Left ventricle myocardium inferior (tissue), 1 donor: ENCODE results near the gene IMMP1L. TPM values are rescaled to one million over a fixed set of nuclear protein-coding genes. Genes with fewer than 3 reads are reported as not detected.
A peak's percentile ranks its signal among the peaks of the same experiment; 100 is the strongest.

Experiments
- DNase-seq: peaks from one replicate; pipeline ENCODE4 v3.0.0-alpha.2; 2020
- H3K27ac ChIP-seq: fragments of 200-600 bp; replicated peaks from 2 replicates; pipeline ENCODE4 v1.8.0; 2021
- H3K27me3 ChIP-seq: fragments of 200-600 bp; 2 replicates; pipeline ENCODE4 v1.8.0; 2021; ENCODE audit warnings: low read depth
- H3K36me3 ChIP-seq: fragments of 200-600 bp; 2 replicates; pipeline ENCODE4 v1.8.0; 2021
- H3K4me1 ChIP-seq: fragments of 200-600 bp; 2 replicates; pipeline ENCODE4 v1.8.0; 2021
- H3K4me3 ChIP-seq: fragments of 200-600 bp; 2 replicates; pipeline ENCODE4 v1.8.0; 2021; ENCODE audit warnings: mild to moderate bottlenecking, moderate library complexity
- H3K9me3 ChIP-seq: fragments of 200-600 bp; replicated peaks from 2 replicates; pipeline ENCODE4 v1.8.0; 2021
- CTCF ChIP-seq: fragments of 200-600 bp; IDR thresholded peaks from 2 replicates; pipeline ENCODE4 v1.8.0; 2021; ENCODE audit warnings: antibody characterized with exemption, mild to moderate bottlenecking, borderline replicate concordance
- intact Hi-C: fragments of 100-400 bp; cut with micrococcal nuclease; formaldehyde crosslinking; loops from one replicate; pipeline ENCODE4 v1.11.0; 2022
- total RNA-seq: library from RNA; stranded (reverse); fragmentation: NEBNext Ultra II Directional; extraction: Animal tissue kit (Norgen Biotek cat#: 25700); gene quantifications from one replicate; pipeline ENCODE4 v1.2.1, GENCODE V29; 2021
- donor health status: DM: no; HTN: yes; CAD: no; lungs with severe emphysema.

The IMMP1L gene
- total RNA-seq, 1 donor from 2014 or later = 30.6 TPM

GRCh38 chr11:31487848-31488247 is 21.6 kb downstream of the IMMP1L start:
- Histone ChIP-seq H3K9me3 (no peaks in the 10 kb centered on the region), H3K27me3 (no peaks in the 10 kb centered on the region), H3K4me1 (peaks cover 12% of the 10 kb centered on the region), H3K4me3 (no peak overlapping the region), H3K27ac (no peak overlapping the region), H3K36me3 (no peaks in the 10 kb centered on the region)
- no peak for DNase-seq
- intact Hi-C loops = loop anchor here (10.0 kb wide), 1 partner anchor 377 kb away; no protein-coding TSS in a partner anchor
- TF ChIP-seq CTCF = peak; percentile 52

GRCh38 chr11:31484497-31484896 is 24.9 kb downstream of the IMMP1L start:
- intact Hi-C loops = loop anchor here (10.0 kb wide), 1 partner anchor 380 kb away; no protein-coding TSS in a partner anchor
- no peak for TF ChIP-seq CTCF
- Histone ChIP-seq H3K9me3 (no peaks in the 10 kb centered on the region), H3K36me3 (no peaks in the 10 kb centered on the region), H3K4me3 (no peak overlapping the region), H3K4me1 (peaks cover 3% of the 10 kb centered on the region), H3K27me3 (no peaks in the 10 kb centered on the region), H3K27ac (no peak overlapping the region)
- no peak for DNase-seq

- Histone ChIP-seq H3K4me1 (peaks cover 3% of the 10 kb centered on the region), H3K36me3 (no peaks in the 10 kb centered on the region), H3K27ac (no peak overlapping the region), H3K4me3 (no peak overlapping the region), H3K27me3 (no peaks in the 10 kb centered on the region), H3K9me3 (no peaks in the 10 kb centered on the region)
- TF ChIP-seq CTCF = no peak
- intact Hi-C loops = loop anchor here (10.0 kb wide), 1 partner anchor 384 kb away; no protein-coding TSS in a partner anchor
- no peak for DNase-seq
These were observed 28.5 kb downstream of the IMMP1L start for GRCh38 chr11:31480930-31481329.

GRCh38 chr11:31479066-31479465 is 30.4 kb downstream of the IMMP1L start:
- H3K27ac ChIP-seq = no peak overlapping the region
- peaks cover 3% of the 10 kb centered on the region for H3K4me1 ChIP-seq
- TF ChIP-seq CTCF = no peak
- intact Hi-C loops = no loop called here
- no peaks in the 10 kb centered on the region for H3K9me3 ChIP-seq
- no peaks in the 10 kb centered on the region for H3K27me3 ChIP-seq
- no peak for DNase-seq
- no peaks in the 10 kb centered on the region for H3K36me3 ChIP-seq
- no peak overlapping the region for H3K4me3 ChIP-seq

GRCh38 chr11:31478223-31478590 is 31.2 kb downstream of the IMMP1L start:
- TF ChIP-seq CTCF = no peak
- Histone ChIP-seq H3K36me3 (no peaks in the 10 kb centered on the region), H3K27ac (no peak overlapping the region), H3K4me1 (peaks cover 2% of the 10 kb centered on the region), H3K27me3 (no peaks in the 10 kb centered on the region), H3K9me3 (no peaks in the 10 kb centered on the region), H3K4me3 (no peak overlapping the region)
- intact Hi-C loops = no loop called here
- no peak for DNase-seq
